Measurements from ENCODE around the gene OLR1.

GRCh38 chr12:10121278-10121677, 50.7 kb downstream of the OLR1 start:
- TF ChIP-seq POLR2A (IDR thresholded peaks at IDR 0.05): no peak
- TF ChIP-seq, protein P1, sequence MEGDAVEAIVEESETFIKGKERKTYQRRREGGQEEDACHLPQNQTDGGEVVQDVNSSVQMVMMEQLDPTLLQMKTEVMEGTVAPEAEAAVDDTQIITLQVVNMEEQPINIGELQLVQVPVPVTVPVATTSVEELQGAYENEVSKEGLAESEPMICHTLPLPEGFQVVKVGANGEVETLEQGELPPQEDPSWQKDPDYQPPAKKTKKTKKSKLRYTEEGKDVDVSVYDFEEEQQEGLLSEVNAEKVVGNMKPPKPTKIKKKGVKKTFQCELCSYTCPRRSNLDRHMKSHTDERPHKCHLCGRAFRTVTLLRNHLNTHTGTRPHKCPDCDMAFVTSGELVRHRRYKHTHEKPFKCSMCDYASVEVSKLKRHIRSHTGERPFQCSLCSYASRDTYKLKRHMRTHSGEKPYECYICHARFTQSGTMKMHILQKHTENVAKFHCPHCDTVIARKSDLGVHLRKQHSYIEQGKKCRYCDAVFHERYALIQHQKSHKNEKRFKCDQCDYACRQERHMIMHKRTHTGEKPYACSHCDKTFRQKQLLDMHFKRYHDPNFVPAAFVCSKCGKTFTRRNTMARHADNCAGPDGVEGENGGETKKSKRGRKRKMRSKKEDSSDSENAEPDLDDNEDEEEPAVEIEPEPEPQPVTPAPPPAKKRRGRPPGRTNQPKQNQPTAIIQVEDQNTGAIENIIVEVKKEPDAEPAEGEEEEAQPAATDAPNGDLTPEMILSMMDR (IDR thresholded peaks at IDR 0.05): no peak

Measured in lower leg skin (tissue), 3 donors.